ENCODE measurements around the gene PITPNB. TPM values are rescaled to one million over a fixed set of nuclear protein-coding genes. Genes with fewer than 3 reads are reported as not detected.

The PITPNB gene
- total RNA-seq (100 to 1,000 TPM; 130 to 162 TPM), polyA plus RNA-seq (10 to 100 TPM; 50.7 to 73.3 TPM)
- long read RNA-seq, donor 1, transcript PITPNB-208 (3 exons, 766 nt): major isoform, 22 of 195 reads
- long read RNA-seq, donor 1, partial matches to known transcripts: 13 of 195 reads
- long read RNA-seq, donor 1, other reads (novel, unspliced or antisense): 160 of 195 reads
- long read RNA-seq, donor 2, transcript PITPNB-208 (3 exons, 766 nt): major isoform, 7 of 81 reads
- long read RNA-seq, donor 2, partial matches to known transcripts: 5 of 81 reads
- long read RNA-seq, donor 2, other reads (novel, unspliced or antisense): 68 of 81 reads

DNA sequence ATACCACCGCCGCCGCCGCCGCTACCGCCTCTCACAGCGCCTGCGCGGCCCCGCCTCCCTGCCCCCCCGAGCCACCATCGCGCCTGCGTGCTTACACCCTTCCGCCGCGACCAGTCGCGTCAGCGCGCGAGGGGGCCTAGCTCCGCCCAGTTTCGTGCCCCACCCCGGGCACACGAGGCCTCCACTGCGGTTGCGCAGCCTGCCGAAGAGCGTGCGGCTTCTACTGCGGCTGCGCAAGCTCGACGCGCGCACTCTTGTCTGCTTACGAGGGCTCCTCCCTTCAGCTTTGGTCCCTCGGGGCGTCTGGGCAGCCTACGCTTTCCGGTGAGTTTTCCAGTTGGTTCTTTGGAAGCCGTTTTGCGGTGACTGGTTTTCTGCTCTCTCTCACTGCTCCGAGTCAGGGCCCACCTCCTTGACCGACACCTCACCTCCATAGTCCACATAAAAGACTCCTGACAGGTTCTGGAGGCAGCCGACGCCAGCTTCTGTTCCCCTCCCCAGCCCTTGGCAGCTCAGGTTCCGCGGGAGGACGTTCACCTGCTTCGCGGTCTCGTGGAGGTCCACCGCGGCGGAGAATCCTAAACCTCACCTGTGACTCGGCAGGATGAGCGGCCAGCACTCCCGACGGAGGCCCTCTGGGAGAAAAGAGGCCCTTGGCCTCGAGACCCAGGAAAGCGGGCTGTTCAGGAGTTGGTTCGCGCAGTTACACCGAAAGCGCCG lies at the start of gene PITPNB:
Gene PITPNB, minus strand, starts transcription at position 35 of the 720 bp plus-strand sequence. CDS start 65 bp downstream, outside the sequence.
- Histone ChIP-seq H3K4me3 (ENCODE audit: low read length in 2 of 2) (peak within 1 kb of the TSS; percentile 32 to 74), H3K27me3 (ENCODE audit: control insufficient read depth in 1 of 2, insufficient read depth in 2 of 2, low read length in 1 of 2) (no peaks in the 10 kb centered on the region), H3K36me3 (ENCODE audit: control insufficient read depth in 1 of 2, insufficient read depth in 2 of 2, low read length in 1 of 2) (no peaks in the 10 kb centered on the region), H3K27ac (ENCODE audit: low read depth in 1 of 2, low read length in 2 of 2) (peak within 1 kb of the TSS; percentile 86 to 100), H3K9me3 (ENCODE audit: control insufficient read depth, low read length) (no peaks in the 10 kb centered on the region), H3K4me1 (ENCODE audit: control insufficient read depth in 1 of 2, insufficient read depth in 2 of 2, low read length in 2 of 2) (peaks cover 2 to 5% of the 10 kb centered on the region in 2 donors)
- peak; percentile 99 for ATAC-seq (ENCODE audit: low FRiP score)
- intact Hi-C loops (cut with DNase I): loop anchor here (2.0 to 5.0 kb wide), 2 partner anchors 33 to 37 kb away; no protein-coding TSS in a partner anchor
- peak; percentile 99 to 100 for DNase-seq
- WGBS, 2 donors: 0 to 1% methylated on average over 66 to 68 of the region's 68 CpGs

DNA sequence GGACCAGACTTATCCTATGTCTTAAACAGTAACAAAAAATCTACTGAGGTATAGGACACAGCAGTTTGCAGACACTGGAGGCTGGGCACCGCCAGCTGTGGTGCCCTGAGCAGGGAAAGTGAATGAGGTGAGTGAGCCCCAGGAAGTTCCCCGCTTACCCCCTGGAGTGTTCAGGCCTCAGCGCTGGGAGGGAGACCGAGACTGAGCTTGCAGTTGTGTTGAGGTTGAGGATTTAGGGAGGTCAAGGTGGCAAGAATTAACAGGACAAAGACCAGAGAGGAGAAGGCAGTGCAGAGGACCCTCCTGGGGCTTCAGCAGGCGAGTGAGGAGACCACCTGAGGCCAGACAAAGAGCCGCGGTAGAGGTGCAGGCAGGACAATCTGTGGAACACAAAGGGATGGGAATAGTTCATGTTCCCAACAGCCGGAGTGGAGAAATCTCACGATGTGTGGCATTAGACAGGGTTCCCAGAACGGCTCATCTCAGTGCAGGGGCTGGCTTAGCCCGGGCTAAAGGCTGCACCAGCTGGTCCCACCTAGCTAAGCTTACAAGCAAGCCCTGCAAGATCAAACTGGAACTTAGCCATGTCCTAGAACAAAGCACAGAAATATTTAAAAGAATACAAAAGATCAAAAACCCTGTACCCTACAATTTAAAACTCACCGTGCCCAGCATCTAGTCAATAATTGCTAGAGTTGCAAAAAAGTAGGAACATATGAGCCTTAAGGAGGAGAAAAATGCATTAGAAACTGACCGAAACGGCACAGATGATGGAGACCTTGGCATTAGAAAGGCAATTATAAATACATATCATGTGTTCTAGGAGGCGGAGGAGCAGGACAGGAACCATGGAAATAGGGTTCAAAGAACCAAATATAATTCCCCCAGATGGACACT lies 47.4 kb upstream of the PITPNB start:
- H3K9me3 ChIP-seq (ENCODE audit: control insufficient read depth, low read length): no peaks in the 10 kb centered on the region
- 92 to 93% methylated on average over 15 of the region's 15 CpGs for WGBS, 2 donors
- H3K36me3 ChIP-seq (ENCODE audit: control insufficient read depth in 1 of 2, insufficient read depth in 2 of 2, low read length in 1 of 2): no peaks in the 10 kb centered on the region
- no peaks in the 10 kb centered on the region for H3K27me3 ChIP-seq (ENCODE audit: control insufficient read depth in 1 of 2, insufficient read depth in 2 of 2, low read length in 1 of 2)
- H3K4me3 ChIP-seq (ENCODE audit: low read length in 2 of 2): no peak overlapping the region
- H3K4me1 ChIP-seq (ENCODE audit: control insufficient read depth in 1 of 2, insufficient read depth in 2 of 2, low read length in 2 of 2): no peaks in the 10 kb centered on the region
- intact Hi-C loops (cut with DNase I): no loop called here
- no peak for DNase-seq
- no peak overlapping the region for H3K27ac ChIP-seq (ENCODE audit: low read depth in 1 of 2, low read length in 2 of 2)
- no peak for ATAC-seq (ENCODE audit: low FRiP score)

- ATAC-seq (ENCODE audit: low FRiP score) (peak; percentile 59), DNase-seq (no peak)
- Histone ChIP-seq H3K36me3 (ENCODE audit: control insufficient read depth in 1 of 2, insufficient read depth in 2 of 2, low read length in 1 of 2) (no peaks in the 10 kb centered on the region), H3K4me3 (ENCODE audit: low read length in 2 of 2) (no peak overlapping the region), H3K9me3 (ENCODE audit: control insufficient read depth, low read length) (no peaks in the 10 kb centered on the region), H3K27me3 (ENCODE audit: control insufficient read depth in 1 of 2, insufficient read depth in 2 of 2, low read length in 1 of 2) (no peaks in the 10 kb centered on the region), H3K27ac (ENCODE audit: low read depth in 1 of 2, low read length in 2 of 2) (no peak overlapping the region), H3K4me1 (ENCODE audit: control insufficient read depth in 1 of 2, insufficient read depth in 2 of 2, low read length in 2 of 2) (peaks cover 3 to 8% of the 10 kb centered on the region in 2 donors)
- intact Hi-C loops (cut with DNase I): no loop called here
- WGBS, 2 donors: 56% methylated on average over 9 of the region's 9 CpGs
Observed at GRCh38 chr22:27962268-27963044, 43.4 kb upstream of the PITPNB start.

GRCh38 chr22:27961680-27962079 lies 42.6 kb upstream of the PITPNB start:
- Histone ChIP-seq H3K4me1 (ENCODE audit: control insufficient read depth in 1 of 2, insufficient read depth in 2 of 2, low read length in 2 of 2) (peaks cover 3 to 8% of the 10 kb centered on the region in 2 donors), H3K36me3 (ENCODE audit: control insufficient read depth in 1 of 2, insufficient read depth in 2 of 2, low read length in 1 of 2) (no peaks in the 10 kb centered on the region), H3K27me3 (ENCODE audit: control insufficient read depth in 1 of 2, insufficient read depth in 2 of 2, low read length in 1 of 2) (no peaks in the 10 kb centered on the region), H3K27ac (ENCODE audit: low read depth in 1 of 2, low read length in 2 of 2) (no peak overlapping the region), H3K9me3 (ENCODE audit: control insufficient read depth, low read length) (no peaks in the 10 kb centered on the region), H3K4me3 (ENCODE audit: low read length in 2 of 2) (no peak overlapping the region)
- intact Hi-C loops (cut with DNase I): no loop called here
- no peak for DNase-seq
- 56 to 63% methylated on average over 1 of the region's 1 CpG for WGBS, 2 donors
- no peak for ATAC-seq (ENCODE audit: low FRiP score)

- 26 to 34% methylated on average over 4 of the region's 4 CpGs for WGBS, 2 donors
- intact Hi-C loops (cut with DNase I): no loop called here
Observed at GRCh38 chr22:27961182-27961581, 42.1 kb upstream of the PITPNB start.

DNA sequence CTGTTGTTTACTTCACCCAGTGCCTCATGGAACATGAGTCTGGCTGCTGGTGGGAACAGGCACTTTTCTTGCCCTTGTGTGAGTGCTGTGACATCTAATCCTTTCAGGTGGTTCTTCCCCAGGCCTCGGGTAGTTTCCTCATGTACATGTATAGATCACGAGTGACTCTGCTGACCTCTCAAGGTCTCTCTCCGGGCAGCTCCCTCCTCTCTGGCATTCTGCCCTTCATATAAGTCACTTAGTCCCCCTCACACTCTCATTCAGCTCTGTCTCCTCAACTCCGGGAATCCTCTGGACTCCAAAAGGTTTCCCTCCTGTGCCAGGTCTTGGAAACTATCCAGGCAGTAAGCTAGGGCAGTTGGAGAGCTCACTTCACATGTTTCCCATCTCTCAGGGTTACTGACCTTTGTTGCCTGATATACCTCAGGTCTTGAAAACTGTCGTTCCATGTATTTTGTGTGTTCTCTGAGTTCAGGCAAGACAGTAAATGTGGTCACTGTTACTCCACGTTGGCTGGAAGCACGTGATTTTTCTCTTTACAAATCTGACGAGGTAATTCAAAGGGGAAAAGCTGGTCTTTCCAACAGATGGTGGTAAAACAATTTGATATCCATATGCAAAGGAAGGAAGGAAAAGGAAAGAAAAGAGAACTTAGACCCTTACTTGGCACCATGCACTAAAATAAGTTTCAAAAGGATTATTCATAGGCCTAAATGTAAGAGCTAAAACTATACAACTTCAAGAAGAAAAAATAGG lies 40.5 kb upstream of the PITPNB start:
- H3K9me3 ChIP-seq (ENCODE audit: control insufficient read depth, low read length): no peaks in the 10 kb centered on the region
- no peak overlapping the region for H3K4me3 ChIP-seq (ENCODE audit: low read length in 2 of 2)
- DNase-seq: no peak
- no peak for ATAC-seq (ENCODE audit: low FRiP score)
- H3K4me1 ChIP-seq (ENCODE audit: control insufficient read depth in 1 of 2, insufficient read depth in 2 of 2, low read length in 2 of 2): peaks cover 3 to 8% of the 10 kb centered on the region in 2 donors
- intact Hi-C loops (cut with DNase I): no loop called here
- no peak overlapping the region for H3K27ac ChIP-seq (ENCODE audit: low read depth in 1 of 2, low read length in 2 of 2)
- WGBS, 2 donors: 49 to 60% methylated on average over 8 of the region's 8 CpGs
- H3K36me3 ChIP-seq (ENCODE audit: control insufficient read depth in 1 of 2, insufficient read depth in 2 of 2, low read length in 1 of 2): no peaks in the 10 kb centered on the region
- no peaks in the 10 kb centered on the region for H3K27me3 ChIP-seq (ENCODE audit: control insufficient read depth in 1 of 2, insufficient read depth in 2 of 2, low read length in 1 of 2)

More at GRCh38 chr22:27961182-27961581, 42.1 kb upstream of the PITPNB start:
- H3K27ac ChIP-seq (ENCODE audit: low read depth in 1 of 2, low read length in 2 of 2): no peak overlapping the region
- DNase-seq (no peak), ATAC-seq (ENCODE audit: low FRiP score) (no peak)
- H3K36me3 ChIP-seq (ENCODE audit: control insufficient read depth in 1 of 2, insufficient read depth in 2 of 2, low read length in 1 of 2): no peaks in the 10 kb centered on the region
- H3K4me1 ChIP-seq (ENCODE audit: control insufficient read depth in 1 of 2, insufficient read depth in 2 of 2, low read length in 2 of 2): peaks cover 3 to 8% of the 10 kb centered on the region in 2 donors
- no peaks in the 10 kb centered on the region for H3K9me3 ChIP-seq (ENCODE audit: control insufficient read depth, low read length)
- H3K27me3 ChIP-seq (ENCODE audit: control insufficient read depth in 1 of 2, insufficient read depth in 2 of 2, low read length in 1 of 2): no peaks in the 10 kb centered on the region
- H3K4me3 ChIP-seq (ENCODE audit: low read length in 2 of 2): no peak overlapping the region

DNA sequence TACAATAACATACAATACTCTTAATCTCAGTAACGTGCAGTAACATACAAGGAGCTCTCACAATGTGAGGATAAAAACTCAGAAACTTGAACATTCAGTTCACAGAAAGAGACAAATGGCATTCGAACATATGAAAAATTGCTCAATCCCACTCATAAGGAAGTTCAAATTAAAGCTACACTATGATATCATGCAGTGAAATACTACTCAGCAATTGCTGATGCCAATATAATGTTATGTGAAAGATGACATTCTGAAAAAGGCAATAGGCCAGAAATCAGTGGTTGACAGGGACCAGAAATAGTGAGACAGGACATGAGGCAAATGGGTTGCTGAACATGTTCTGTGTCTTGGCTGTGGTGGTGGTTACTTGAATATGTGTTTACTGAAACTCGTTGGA lies 33.7 kb upstream of the PITPNB start:
- no peak overlapping the region for H3K27ac ChIP-seq (ENCODE audit: low read depth in 1 of 2, low read length in 2 of 2)
- DNase-seq (no peak), ATAC-seq (ENCODE audit: low FRiP score) (no peak)
- no peaks in the 10 kb centered on the region for H3K27me3 ChIP-seq (ENCODE audit: control insufficient read depth in 1 of 2, insufficient read depth in 2 of 2, low read length in 1 of 2)
- H3K9me3 ChIP-seq (ENCODE audit: control insufficient read depth, low read length): no peaks in the 10 kb centered on the region
- H3K4me1 ChIP-seq (ENCODE audit: control insufficient read depth in 1 of 2, insufficient read depth in 2 of 2, low read length in 2 of 2): peaks cover 0 to 2% of the 10 kb centered on the region in 2 donors
- H3K36me3 ChIP-seq (ENCODE audit: control insufficient read depth in 1 of 2, insufficient read depth in 2 of 2, low read length in 1 of 2): no peaks in the 10 kb centered on the region
- intact Hi-C loops (cut with DNase I): no loop called here
- H3K4me3 ChIP-seq (ENCODE audit: low read length in 2 of 2): no peak overlapping the region
- WGBS, 2 donors: 75 to 87% methylated on average over 3 of the region's 3 CpGs
